ENCODE measurements around the gene CCL27.

- TF ChIP-seq SUZ12 (IDR thresholded peaks at IDR 0.05; ENCODE audit: extremely low read depth, insufficient read depth, insufficient read length): no peak
- TF ChIP-seq YY1 (IDR thresholded peaks at IDR 0.05; ENCODE audit: insufficient read depth, insufficient read length): no peak
- no peak for TF ChIP-seq ZNF274 (IDR thresholded peaks at IDR 0.05; ENCODE audit: low read depth, low read length)
These were observed 15.4 kb downstream of the CCL27 start for GRCh38 chr9:34647084-34647403.

All from NT2/D1 (cell line).